ENCODE results near the gene DNTTIP2.
"Not testable (repeated sequence)": the region's sequence is repeated elsewhere in the genome, so short reads cannot be mapped to it uniquely, and the experiment has no call there.

DNTTIP2 gene

DNA sequence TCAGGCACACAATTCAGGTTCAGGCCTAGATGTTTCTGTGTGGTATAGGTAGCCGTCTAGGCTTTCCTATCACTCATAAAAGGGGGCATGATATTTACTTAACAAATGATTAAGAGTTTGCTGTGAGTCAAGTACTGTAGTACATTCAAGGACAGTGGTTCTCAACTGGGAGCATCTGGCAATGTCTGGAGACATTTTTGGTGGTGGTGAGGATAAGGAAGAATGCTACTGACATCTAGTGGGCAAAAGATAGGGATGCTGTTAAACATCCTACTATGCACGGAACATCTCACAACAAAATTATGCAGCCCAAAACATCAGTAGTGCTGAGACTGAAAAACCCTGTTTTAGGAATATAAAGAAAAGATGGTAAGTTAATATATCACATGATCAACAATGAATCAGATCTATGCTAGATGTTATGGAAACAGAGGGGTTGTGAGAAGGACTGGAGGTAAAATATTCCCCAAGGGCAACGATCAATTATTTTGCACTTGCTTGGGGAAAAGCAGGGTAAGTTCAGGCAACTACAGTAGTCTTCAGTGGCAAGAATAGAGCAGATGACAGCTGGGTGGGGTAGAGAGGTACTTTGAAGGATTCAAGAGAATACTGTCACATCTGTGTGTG, 4.9 kb downstream of the DNTTIP2 start:
- DNase-seq (ENCODE audit: insufficient read length, low spot score) (no peak), FAIRE-seq (no peak)
- peak; percentile 51 for TF ChIP-seq CTCF (IDR thresholded peaks at IDR 0.05; ENCODE audit: insufficient read depth, missing control alignments)

- FAIRE-seq (no peak), DNase-seq (ENCODE audit: insufficient read length, low spot score) (no peak)
- TF ChIP-seq CTCF (IDR thresholded peaks at IDR 0.05; ENCODE audit: insufficient read depth, missing control alignments) = no peak
Observed at GRCh38 chr1:93871366-93871765, 7.6 kb downstream of the DNTTIP2 start.

- TF ChIP-seq CTCF (IDR thresholded peaks at IDR 0.05; ENCODE audit: insufficient read depth, missing control alignments) = no peak
- FAIRE-seq (no peak), DNase-seq (ENCODE audit: insufficient read length, low spot score) (no peak)
Observed at GRCh38 chr1:93869653-93870052, 9.4 kb downstream of the DNTTIP2 start.

DNA sequence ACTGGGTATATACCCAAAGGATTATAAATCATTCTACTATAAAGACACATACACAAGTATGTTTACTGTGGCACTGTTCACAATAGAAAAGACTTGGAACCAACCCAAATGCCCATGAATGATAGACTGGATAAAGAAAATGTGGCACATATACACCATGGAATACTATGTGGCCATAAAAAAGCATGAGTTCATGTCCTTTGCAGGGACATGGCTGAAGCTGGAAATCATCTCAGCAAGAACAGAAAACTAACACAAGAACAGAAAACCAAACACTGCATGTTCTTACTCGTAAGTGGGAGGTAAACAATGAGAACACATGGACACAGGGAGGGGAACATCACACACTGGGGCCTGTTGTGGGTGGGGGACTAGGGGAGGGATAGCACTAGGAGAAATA, 10.5 kb downstream of the DNTTIP2 start:
- FAIRE-seq; DNase-seq (ENCODE audit: insufficient read length, low spot score): not testable (repeated sequence)

DNA sequence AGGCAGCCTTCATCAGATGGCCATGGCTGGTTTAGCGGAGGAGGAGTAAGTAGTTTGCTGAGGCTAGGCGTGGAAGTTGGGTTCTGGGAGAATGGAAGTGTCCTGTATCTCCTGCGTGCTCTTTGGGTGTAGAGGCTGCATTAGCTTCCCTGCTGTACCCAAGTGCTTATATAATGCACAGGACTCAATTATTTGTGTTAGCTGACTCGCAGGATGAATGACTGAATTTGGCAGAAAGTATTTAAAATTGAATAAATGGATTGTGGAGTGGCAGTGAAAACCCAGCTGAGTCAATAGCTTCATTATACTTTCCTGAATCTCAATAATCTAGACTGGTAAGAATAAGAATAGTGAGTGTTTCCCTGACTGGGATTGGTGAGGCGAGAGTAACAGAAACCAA, 13.8 kb downstream of the DNTTIP2 start:
- TF ChIP-seq CTCF (IDR thresholded peaks at IDR 0.05; ENCODE audit: insufficient read depth, missing control alignments) = no peak
- FAIRE-seq = no peak
- DNase-seq (ENCODE audit: insufficient read length, low spot score) = no peak

DNA sequence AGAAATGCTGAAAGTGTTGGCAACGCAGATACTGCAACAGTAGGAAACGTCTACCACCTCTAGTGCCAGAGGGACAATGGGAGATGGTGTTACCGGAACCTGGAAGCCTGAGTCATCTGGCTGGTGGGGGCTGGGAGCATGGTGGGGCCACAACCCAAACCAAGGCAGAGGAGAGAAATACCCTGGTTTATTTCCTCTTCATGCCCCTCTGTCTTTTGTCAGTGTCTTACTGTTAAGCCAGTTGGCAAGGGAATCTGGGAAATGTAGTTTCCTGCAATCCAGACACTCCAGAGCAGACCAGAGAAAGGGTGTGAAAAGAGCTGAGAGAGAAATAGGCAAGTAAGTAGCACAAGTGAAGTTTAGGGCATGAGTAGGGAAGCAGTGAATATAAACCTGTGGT, 14.8 kb downstream of the DNTTIP2 start:
- DNase-seq (ENCODE audit: insufficient read length, low spot score) (no peak), FAIRE-seq (no peak)
- no peak for TF ChIP-seq CTCF (IDR thresholded peaks at IDR 0.05; ENCODE audit: insufficient read depth, missing control alignments)

DNA sequence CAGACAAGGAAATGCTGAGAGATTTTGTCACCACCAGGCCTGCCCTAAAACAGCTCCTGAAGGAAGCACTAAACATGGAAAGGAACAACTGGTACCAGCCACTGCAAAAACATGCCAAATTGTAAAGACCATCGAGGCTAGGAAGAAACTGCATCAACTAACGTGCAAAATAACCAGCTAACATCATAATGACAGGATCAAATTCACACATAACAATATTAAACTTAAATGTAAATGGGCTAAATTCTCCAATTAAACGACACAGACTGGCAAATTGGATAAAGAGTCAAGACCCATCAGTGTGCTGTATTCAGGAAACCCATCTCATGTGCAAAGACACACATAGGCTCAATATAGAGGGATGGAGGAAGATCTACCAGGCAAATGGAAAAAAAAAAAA, 21.4 kb downstream of the DNTTIP2 start:
- DNase-seq (ENCODE audit: insufficient read length, low spot score); FAIRE-seq: not testable (repeated sequence)

- DNase-seq (ENCODE audit: insufficient read length, low spot score); FAIRE-seq: not testable (repeated sequence)
Observed at GRCh38 chr1:93855983-93856382, 23.0 kb downstream of the DNTTIP2 start.

- TF ChIP-seq CTCF (IDR thresholded peaks at IDR 0.05; ENCODE audit: insufficient read depth, missing control alignments) = no peak
- FAIRE-seq (no peak), DNase-seq (ENCODE audit: insufficient read length, low spot score) (no peak)
Observed at GRCh38 chr1:93853940-93854339, 25.1 kb downstream of the DNTTIP2 start.
